DLD1 (cell line): ENCODE data around the gene SLC25A30.
"Not testable (repeated sequence)": the region's sequence is repeated elsewhere in the genome, so short reads cannot be mapped to it uniquely, and the experiment has no call there.

Experiments used
- in situ Hi-C: cut with HindIII; loops from 2 replicates; pipeline ENCODE4 v1.10.0; 2017; ENCODE audit warnings: low sequenced_read_pairs

SLC25A30 gene

GRCh38 chr13:45433381-45433790 lies 15.2 kb upstream of the SLC25A30 start:
- in situ Hi-C loops = no loop called here

- in situ Hi-C loops = no loop called here
These were observed 14.7 kb upstream of the SLC25A30 start for GRCh38 chr13:45432737-45433380.

GRCh38 chr13:45426056-45426841 lies 8.1 kb upstream of the SLC25A30 start:
- in situ Hi-C loops = not testable (repeated sequence)

- in situ Hi-C loops = no loop called here
These were observed 4.6 kb upstream of the SLC25A30 start for GRCh38 chr13:45422731-45423292.

- in situ Hi-C loops = no loop called here
These were observed 1.8 kb upstream of the SLC25A30 start for GRCh38 chr13:45419945-45420344.

- in situ Hi-C loops = not testable (repeated sequence)
These were observed 1.2 kb upstream of the SLC25A30 start for GRCh38 chr13:45419389-45419788.

- in situ Hi-C loops = no loop called here
These were observed 1.6 kb downstream of the SLC25A30 start for GRCh38 chr13:45416516-45417128.

GRCh38 chr13:45415112-45415511 lies 3.1 kb downstream of the SLC25A30 start:
- in situ Hi-C loops = no loop called here

GRCh38 chr13:45413826-45414307 lies 4.3 kb downstream of the SLC25A30 start:
- in situ Hi-C loops = no loop called here

- in situ Hi-C loops = no loop called here
These were observed 5.7 kb downstream of the SLC25A30 start for GRCh38 chr13:45412274-45413049.

GRCh38 chr13:45411631-45412030 lies 6.5 kb downstream of the SLC25A30 start:
- in situ Hi-C loops = no loop called here

GRCh38 chr13:45411221-45411620 lies 7.0 kb downstream of the SLC25A30 start:
- in situ Hi-C loops = no loop called here

- in situ Hi-C loops = no loop called here
These were observed 7.7 kb downstream of the SLC25A30 start for GRCh38 chr13:45410466-45410865.

GRCh38 chr13:45410001-45410400 lies 8.2 kb downstream of the SLC25A30 start:
- in situ Hi-C loops = no loop called here

- in situ Hi-C loops = no loop called here
These were observed 11.8 kb downstream of the SLC25A30 start for GRCh38 chr13:45406421-45406820.

GRCh38 chr13:45403081-45403480 lies 15.1 kb downstream of the SLC25A30 start:
- in situ Hi-C loops = no loop called here

GRCh38 chr13:45402641-45403040 lies 15.5 kb downstream of the SLC25A30 start:
- in situ Hi-C loops = no loop called here

GRCh38 chr13:45401314-45401713 lies 16.9 kb downstream of the SLC25A30 start:
- in situ Hi-C loops = no loop called here

GRCh38 chr13:45398877-45399276 lies 19.3 kb downstream of the SLC25A30 start:
- in situ Hi-C loops = loop anchor here (10.0 kb wide), 1 partner anchor 66 kb away; the partner anchor contains the start of gene COG3

GRCh38 chr13:45396533-45397095 lies 21.6 kb downstream of the SLC25A30 start:
- in situ Hi-C loops = loop anchor here (10.0 kb wide), 1 partner anchor 68 kb away; the partner anchor contains the start of gene COG3
